NCI-H2196 (cell line): ENCODE results near the gene ACTRT2.

Source experiments
- DNase-seq: peaks from one replicate; lab custom pipeline; 2025; ENCODE audit not compliant: unreplicated experiment; lab: John Stamatoyannopoulos, UW

The ACTRT2 gene

GRCh38 chr1:3052501-3052900 lies 31.2 kb downstream of the ACTRT2 start:
- no peak for DNase-seq

DNA sequence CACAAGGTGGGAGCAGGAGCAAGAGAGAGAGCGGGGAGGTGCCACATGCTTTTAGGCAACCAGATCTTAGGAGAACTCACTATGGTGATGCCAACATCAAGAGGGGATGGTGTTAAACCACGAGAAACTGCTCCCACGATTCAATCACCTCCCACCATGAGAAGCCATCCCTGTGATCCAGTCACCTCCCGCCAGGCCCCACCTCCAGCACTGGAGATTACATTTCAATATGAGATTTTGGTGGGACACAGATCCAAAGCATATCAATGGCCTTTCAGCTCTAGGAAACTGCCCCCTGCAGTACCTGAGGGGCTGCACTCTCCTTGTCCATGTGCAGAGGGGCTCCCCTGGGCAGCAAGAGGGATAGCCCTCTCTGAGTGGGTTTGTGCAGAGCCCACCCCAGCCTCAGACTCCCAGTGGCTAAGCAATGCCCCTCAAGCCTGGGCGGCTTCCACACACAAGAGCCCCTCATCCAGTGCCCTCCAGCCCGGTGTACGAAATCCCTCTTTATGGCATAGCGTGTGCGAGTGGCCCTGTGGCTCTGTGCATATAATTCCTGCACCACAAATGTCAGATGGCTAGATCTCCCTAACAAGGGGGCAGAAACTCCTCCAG lies 32.2 kb downstream of the ACTRT2 start:
- DNase-seq: no peak

- DNase-seq: no peak
Observed at GRCh38 chr1:3053986-3054385, 32.7 kb downstream of the ACTRT2 start.

DNA sequence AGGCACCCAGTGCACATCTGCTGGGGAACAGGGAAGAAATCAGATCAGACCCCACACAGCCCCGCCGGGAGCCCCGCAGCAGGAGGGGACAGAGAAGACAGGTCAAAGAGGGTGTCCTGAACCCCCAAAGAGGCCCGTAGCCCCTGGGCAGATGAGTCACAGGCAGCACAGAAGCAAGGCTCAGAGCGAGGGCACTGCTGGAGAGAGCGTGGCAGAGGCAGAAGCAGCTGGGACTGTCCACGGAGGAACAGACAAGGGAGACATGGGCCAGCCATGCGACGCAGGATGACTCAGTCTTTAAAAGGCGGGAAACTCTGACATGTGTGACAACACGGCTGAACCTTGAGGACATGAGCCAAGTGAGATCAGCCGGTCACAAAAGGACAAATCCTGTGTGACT lies 33.2 kb downstream of the ACTRT2 start:
- DNase-seq: no peak

- DNase-seq: no peak
Observed at GRCh38 chr1:3055051-3055450, 33.8 kb downstream of the ACTRT2 start.

DNA sequence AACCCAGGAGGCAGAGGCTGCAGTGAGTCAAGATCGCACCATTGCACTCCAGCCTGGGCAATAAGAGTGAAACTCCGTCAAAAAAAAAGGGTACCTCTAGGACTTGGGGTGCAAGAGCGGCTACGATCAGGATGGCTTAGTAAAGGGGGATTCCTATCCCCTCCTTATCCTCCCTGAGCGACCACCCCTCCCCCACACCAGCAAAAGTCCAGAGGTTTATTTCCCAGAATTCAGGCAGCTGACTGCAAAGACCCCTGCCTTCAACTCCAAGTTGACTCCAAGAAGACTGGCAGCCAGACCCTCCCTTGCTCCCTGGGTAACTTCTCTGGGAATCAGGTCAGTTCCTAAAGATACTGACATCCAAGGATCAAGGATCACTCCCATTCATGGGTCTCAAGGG lies 35.4 kb downstream of the ACTRT2 start:
- no peak for DNase-seq

DNA sequence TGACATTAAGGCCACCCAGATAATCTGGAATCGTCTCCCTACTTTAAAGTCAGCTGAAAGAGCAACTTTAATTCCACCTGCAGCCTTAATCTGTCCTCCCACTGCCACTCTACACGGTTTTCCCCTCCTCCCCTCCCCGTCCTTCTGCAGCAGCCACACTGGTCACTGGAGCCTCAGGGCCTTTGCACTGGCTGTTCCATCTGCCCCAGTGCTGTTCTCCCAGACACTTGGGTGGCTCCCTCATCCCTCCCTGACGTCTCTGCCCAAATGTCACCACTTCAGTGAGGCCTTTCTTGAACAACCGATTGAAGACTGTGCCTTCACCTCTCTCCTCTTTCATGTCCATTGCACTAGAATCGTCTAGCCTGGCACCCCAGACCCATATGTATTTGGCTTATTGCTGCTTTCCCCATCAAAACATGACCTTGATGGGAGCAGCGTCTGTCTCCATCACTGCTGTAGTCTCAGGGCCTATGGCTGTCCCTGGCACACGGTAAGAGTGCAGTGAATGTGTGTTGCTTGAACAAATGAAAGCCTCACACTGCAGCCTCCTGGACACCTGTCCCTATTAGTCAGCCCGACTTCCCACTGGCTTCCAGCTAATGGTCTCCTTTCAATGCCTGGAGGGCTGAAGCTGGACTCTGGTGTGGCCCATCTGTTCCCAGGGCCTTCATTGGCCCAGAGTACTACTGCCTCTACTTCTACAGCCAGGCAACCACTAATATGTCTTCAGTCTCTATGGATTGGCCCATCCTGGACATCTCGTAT lies 37.2 kb downstream of the ACTRT2 start:
- DNase-seq: no peak

DNA sequence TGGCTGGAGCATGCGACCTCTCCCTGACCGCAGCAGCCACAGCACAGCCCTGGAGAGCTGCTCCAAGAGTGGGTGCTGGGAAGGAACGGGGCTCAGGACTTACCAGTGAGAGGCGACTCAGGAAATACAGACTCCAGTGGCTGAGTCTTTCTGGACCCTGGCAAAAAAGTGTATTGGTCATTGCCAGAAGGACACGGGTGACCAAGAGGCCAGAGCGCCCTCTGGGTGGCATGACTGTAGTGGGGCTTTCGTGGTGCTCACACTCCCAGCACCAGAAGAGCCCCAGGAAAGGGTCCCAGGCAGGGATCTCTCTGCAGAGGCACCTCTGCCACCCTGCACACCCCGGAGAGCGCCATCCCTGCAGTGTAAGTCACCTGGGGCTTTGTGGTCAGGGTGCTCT lies 38.9 kb downstream of the ACTRT2 start:
- DNase-seq: no peak

DNA sequence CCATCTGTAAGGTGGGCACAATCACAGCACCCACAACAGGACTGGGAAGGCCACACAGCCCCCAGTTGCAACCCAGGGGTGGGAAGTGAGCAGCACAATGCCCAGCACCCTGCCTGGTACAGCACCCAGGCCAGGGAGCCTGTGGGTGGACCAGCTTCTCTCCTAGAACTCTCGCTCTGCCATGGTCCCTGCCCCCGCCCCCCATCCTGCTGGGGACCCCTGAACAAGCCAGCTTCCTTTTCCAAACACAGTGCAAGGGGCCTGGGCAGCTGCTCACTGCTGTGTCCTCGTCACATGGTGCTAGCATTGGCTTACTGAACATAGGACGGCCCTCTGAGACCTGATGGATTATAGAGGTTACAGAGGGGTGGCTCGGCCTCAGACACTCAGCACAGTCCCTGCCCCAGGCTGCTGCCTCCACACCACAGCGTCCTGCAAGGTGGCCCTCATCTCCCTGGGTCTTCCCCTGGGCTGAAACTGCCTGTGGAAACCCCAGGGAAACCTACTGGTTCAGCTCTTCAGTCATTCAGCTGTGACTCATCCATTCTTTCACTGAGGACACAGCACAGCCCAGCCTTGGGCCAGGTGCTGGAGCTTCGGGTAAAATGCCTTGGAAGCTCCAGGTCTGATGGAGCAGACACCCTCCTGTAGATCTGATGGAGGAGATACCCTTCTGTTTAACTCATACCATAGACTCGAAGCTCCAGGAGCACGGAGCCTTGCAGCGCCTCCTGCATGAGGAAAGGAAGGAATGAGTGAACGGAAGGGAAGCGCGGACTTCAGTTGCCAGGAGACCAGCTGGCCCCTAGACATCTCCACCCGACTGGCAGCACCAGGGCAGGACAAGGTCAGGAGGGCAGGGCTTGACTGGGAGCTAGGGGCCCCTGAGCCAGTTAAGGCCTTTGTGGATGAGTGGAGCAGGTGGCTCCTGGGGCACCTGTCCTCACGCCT lies 39.6 kb downstream of the ACTRT2 start:
- peak; percentile 27 for DNase-seq

DNA sequence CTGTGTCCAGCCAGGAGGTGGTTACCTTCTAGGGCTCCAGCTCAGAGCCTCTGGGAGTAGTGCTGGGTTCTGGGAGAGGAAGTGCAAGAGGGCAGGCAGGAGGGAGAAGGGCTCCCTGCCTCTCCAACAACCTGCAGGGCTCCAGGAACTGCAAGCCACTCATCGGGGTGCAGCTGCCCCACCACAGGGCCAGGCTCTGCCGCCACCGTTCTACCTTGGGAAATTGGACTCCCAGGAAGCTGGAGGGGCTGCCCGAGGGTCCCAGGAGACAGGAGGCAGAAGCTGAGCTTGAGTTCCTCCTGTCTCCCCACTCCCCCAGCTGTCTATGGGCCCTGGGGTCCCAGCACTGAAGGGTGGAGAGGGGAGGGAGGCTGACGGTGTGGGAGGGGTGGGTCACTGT lies 40.3 kb downstream of the ACTRT2 start:
- no peak for DNase-seq

DNA sequence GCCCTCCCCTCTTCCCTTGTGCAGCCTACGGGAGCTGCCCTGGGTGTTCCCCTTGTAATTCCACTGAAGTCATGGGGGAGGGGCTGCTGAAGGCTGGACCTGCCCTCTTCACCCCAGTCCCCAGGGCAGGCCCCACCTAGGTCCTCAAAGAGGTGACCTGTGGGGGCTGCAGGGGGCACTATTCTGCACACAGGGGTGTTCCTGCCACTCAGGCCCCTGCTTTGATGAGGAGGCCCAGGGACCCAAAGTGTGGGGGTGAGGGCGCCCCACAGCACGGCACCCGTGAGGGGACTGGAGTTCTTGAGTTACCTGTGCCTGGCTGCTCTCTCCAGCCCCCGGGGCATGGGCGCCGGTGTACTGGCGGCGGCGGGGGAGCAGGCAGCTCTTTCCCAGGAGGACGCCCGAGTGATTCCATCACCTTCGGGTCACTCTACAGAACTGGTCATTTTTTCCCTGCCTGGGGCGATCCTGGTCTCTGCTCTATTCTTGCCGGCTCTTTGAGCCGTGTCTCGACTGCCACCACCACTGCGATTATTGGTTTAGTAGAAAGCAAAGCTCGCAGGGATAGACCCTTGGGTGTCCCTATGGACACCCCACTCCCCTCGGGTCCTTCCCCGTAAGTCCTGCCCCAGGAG lies 40.8 kb downstream of the ACTRT2 start:
- DNase-seq: no peak

- DNase-seq: no peak
Observed at GRCh38 chr1:3062616-3063378, 41.5 kb downstream of the ACTRT2 start.

GRCh38 chr1:3063379-3064295 lies 42.4 kb downstream of the ACTRT2 start:
- no peak for DNase-seq

- no peak for DNase-seq
Observed at GRCh38 chr1:3064296-3064850, 43.1 kb downstream of the ACTRT2 start.

- DNase-seq: no peak
Observed at GRCh38 chr1:3064901-3065300, 43.6 kb downstream of the ACTRT2 start.

GRCh38 chr1:3065396-3065795 lies 44.1 kb downstream of the ACTRT2 start:
- DNase-seq: no peak

DNA sequence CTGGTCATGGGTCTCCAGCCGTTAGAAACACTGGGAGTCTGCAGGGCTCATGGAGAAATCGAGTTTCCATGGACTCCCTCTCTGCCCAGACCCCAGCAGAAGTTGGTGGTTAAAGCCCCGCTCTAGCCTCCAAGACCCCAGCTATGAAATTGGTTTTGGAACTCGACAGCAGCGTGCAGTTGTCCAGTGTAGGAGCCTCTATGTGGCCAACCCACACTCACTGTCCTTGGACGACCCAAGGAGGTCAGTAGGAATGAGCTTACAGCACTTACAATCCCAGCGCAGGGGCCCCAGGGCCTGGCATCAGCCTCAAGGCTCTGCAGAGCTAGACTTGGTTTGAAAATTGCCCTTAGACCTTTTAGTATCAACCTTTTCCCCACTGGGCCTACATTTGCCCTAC lies 44.5 kb downstream of the ACTRT2 start:
- no peak for DNase-seq

DNA sequence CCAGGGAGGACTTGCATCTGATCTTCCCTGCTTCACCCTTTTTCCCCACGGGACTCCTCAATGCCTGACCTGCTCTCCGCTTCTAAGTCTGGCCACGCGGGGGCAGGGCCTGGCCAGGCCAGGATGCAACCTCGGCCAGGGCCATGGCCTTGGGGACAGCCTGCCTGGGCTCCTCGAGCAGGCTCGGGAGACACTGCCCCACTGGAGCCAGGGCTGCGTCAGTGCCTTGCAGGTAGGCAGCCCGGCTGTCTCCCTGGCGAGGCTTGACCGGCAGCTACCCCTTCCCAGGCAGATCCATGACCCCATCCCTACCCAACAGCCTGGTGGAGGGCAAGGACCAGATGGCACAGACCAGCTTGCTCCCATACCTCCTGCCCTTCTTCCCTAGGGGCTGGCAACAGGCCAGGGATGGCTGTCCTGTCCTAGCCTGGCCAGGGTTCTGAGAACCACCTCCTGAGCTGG lies 45.0 kb downstream of the ACTRT2 start:
- DNase-seq: no peak

DNA sequence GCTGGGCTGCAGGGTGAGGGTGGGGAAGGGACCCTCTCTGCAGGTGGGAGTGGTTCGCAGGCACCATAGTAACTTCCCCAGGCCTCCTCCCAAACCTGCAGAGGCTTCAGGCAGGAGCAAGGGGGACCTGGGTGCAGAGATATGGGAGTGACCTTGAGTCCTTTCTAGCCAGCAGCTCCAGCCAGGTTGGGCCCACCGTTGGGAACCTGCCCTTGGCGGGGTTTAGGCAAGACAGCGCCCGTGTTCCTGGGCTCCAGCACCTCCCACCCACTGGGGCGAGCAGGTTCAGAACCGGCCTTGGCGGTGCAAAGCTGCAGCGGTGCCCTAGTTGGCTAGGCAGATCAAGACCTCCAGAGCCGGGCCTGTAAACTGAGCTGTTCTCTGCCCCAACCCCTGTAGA lies 45.6 kb downstream of the ACTRT2 start:
- no peak for DNase-seq
